Osteoblast (primary cell): ENCODE results near the gene GPR83. TPM values are rescaled to one million over a fixed set of nuclear protein-coding genes. Genes with fewer than 3 reads are reported as not detected.
A peak's percentile ranks its signal among the peaks of the same experiment; 100 is the strongest.
"Not testable (repeated sequence)": the region's sequence is repeated elsewhere in the genome, so short reads cannot be mapped to it uniquely, and the experiment has no call there.

Source experiments
- DNase-seq: peaks from one replicate; pipeline ENCODE4 v3.0.0; 2011; ENCODE audit warnings: low spot score, mixed read lengths; ENCODE audit not compliant: insufficient read length; ENCODE audit errors: missing footprints
- H2AFZ ChIP-seq: 2 replicates; pipeline ENCODE4 v1.6.0; 2011; ENCODE audit warnings: mild to moderate bottlenecking, low read length
- H3K27ac ChIP-seq: 2 replicates; pipeline ENCODE4 v1.5.1; 2011; ENCODE audit warnings: mild to moderate bottlenecking, low read depth, low read length, moderate library complexity
- H3K27me3 ChIP-seq: 2 replicates; pipeline ENCODE4 v1.6.0; 2012; ENCODE audit warnings: mild to moderate bottlenecking, control low read depth, inconsistent platforms, low read length, moderate library complexity; ENCODE audit not compliant: insufficient read depth
- H3K36me3 ChIP-seq: 2 replicates; pipeline ENCODE4 v1.5.1; 2011; ENCODE audit warnings: mild to moderate bottlenecking, low read length, control low read depth, moderate library complexity; ENCODE audit not compliant: insufficient read depth
- H3K4me1 ChIP-seq: 2 replicates; pipeline ENCODE4 v1.5.1; 2011; ENCODE audit warnings: mild to moderate bottlenecking, low read length, control low read depth, moderate library complexity; ENCODE audit not compliant: insufficient read depth
- H3K4me2 ChIP-seq: 2 replicates; pipeline ENCODE4 v1.6.0; 2011; ENCODE audit warnings: mild to moderate bottlenecking, low read length; ENCODE audit not compliant: insufficient read depth
- H3K4me3 ChIP-seq: fragments of 200-600 bp; sonication (generic); 3 replicates; pipeline ENCODE4 v1.5.1; 2012; ENCODE audit warnings: mild to moderate bottlenecking, low read length, inconsistent platforms; ENCODE audit not compliant: insufficient read depth
- H3K79me2 ChIP-seq: 2 replicates; pipeline ENCODE4 v1.6.0; 2012; ENCODE audit warnings: mild to moderate bottlenecking, low read length, control low read depth, inconsistent platforms; ENCODE audit not compliant: insufficient read depth
- H3K9me3 ChIP-seq: 2 replicates; pipeline ENCODE4 v1.5.1; 2011; ENCODE audit warnings: low read depth, low read length, control low read depth
- H4K20me1 ChIP-seq: 2 replicates; pipeline ENCODE4 v1.6.0; 2012; ENCODE audit warnings: mild to moderate bottlenecking, low read length, control low read depth; ENCODE audit not compliant: insufficient read depth
- total RNA-seq: library from RNA; depleted of rRNA; stranded (reverse); fragments of >200 nt; gene quantifications from 2 replicates; pipeline ENCODE4 v1.2.3, GENCODE V29; 2012
- TF ChIP-seq, protein P1 (sequence below): IDR thresholded peaks from 2 replicates; pipeline ENCODE4 v1.5.1; 2011; ENCODE audit warnings: mild to moderate bottlenecking, low read depth, low read length, moderate library complexity; ENCODE audit errors: extremely low read depth

The GPR83 gene
- total RNA-seq, 1 donor = not detected

DNA sequence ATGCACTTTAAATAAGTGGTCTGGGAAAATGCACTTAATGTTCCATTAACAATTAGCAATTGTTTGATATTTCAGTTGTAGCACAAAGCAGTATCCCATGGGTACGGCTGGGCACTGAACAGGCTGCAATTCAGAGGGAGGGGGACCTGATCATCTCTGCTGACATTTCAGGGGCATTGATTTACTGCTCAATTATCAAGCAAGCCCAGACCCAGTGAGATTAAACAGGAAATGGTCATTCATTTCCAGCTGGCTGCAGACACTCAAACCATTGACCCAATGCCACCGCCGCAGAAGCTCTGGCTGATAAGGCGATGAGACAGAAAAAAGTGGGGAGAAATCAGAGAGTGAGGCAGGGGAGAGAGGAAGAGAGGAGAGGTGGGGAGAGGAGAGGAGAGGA, 1.2 kb downstream of the GPR83 start:
- no peak overlapping the region for H3K27ac ChIP-seq
- H3K9me3 ChIP-seq = no peaks in the 10 kb centered on the region
- H4K20me1 ChIP-seq = no peaks in the 10 kb centered on the region
- no peaks in the 10 kb centered on the region for H3K79me2 ChIP-seq
- peaks cover 44% of the 10 kb centered on the region for H3K27me3 ChIP-seq
- no peaks in the 10 kb centered on the region for H3K36me3 ChIP-seq
- no peak overlapping the region for H3K4me3 ChIP-seq
- no peak overlapping the region for H3K4me2 ChIP-seq
- DNase-seq = peak; percentile 55
- H2AFZ ChIP-seq = no peak overlapping the region
- TF ChIP-seq, protein P1, sequence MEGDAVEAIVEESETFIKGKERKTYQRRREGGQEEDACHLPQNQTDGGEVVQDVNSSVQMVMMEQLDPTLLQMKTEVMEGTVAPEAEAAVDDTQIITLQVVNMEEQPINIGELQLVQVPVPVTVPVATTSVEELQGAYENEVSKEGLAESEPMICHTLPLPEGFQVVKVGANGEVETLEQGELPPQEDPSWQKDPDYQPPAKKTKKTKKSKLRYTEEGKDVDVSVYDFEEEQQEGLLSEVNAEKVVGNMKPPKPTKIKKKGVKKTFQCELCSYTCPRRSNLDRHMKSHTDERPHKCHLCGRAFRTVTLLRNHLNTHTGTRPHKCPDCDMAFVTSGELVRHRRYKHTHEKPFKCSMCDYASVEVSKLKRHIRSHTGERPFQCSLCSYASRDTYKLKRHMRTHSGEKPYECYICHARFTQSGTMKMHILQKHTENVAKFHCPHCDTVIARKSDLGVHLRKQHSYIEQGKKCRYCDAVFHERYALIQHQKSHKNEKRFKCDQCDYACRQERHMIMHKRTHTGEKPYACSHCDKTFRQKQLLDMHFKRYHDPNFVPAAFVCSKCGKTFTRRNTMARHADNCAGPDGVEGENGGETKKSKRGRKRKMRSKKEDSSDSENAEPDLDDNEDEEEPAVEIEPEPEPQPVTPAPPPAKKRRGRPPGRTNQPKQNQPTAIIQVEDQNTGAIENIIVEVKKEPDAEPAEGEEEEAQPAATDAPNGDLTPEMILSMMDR = no peak
- peaks cover 3% of the 10 kb centered on the region for H3K4me1 ChIP-seq

DNA sequence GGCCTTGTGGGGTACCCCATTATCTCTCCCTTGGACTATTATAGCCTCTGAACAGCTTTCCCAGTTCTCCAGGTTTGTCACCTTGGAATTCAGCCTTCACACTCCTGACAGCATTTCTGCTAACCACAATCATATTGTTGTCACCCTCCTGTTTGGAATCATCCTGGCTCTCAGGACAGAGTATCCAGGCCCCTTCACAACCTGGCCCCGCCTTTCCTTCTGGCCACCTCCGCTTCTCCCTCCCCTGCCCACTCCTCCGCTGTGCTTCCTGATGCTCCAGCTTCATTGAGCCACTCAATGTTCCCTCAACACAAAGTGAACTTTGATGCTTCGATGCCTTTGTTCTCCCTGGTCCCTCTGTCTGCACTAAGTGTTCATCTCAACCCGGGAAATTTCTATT, 3.1 kb downstream of the GPR83 start:
- no peaks in the 10 kb centered on the region for H4K20me1 ChIP-seq
- TF ChIP-seq, protein P1 = no peak
- peak; percentile 43 for DNase-seq
- no peak overlapping the region for H3K4me2 ChIP-seq
- no peaks in the 10 kb centered on the region for H3K79me2 ChIP-seq
- peaks cover 3% of the 10 kb centered on the region for H3K4me1 ChIP-seq
- no peaks in the 10 kb centered on the region for H3K9me3 ChIP-seq
- H3K27ac ChIP-seq = no peak overlapping the region
- no peak overlapping the region for H2AFZ ChIP-seq
- no peak overlapping the region for H3K4me3 ChIP-seq
- H3K36me3 ChIP-seq = no peaks in the 10 kb centered on the region
- H3K27me3 ChIP-seq = peaks cover 44% of the 10 kb centered on the region

DNA sequence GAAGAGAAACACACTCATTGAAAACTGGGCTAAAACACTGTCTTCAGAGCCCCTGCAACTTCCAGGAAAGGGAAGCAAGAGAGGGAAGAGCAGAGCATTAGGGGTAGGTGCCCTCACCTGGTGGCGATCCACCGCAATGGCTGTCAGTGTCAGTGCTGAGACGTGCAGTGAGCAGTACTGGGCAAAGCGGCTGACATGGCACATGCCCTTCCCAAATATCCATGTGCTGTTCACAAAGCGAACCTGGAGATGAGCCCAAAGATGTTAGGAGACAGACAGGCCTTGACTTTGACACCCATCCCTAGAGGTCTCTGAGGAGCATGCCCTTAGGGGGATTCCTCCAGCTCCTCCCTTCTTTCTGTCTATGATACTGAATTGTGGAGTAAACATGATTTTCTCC, 4.9 kb downstream of the GPR83 start:
- no peaks in the 10 kb centered on the region for H3K79me2 ChIP-seq
- H3K27ac ChIP-seq = no peak overlapping the region
- no peaks in the 10 kb centered on the region for H3K9me3 ChIP-seq
- H3K4me1 ChIP-seq = peaks cover under 1% of the 10 kb centered on the region
- TF ChIP-seq, protein P1 = no peak
- no peak overlapping the region for H3K4me3 ChIP-seq
- H4K20me1 ChIP-seq = no peaks in the 10 kb centered on the region
- no peak overlapping the region for H2AFZ ChIP-seq
- no peaks in the 10 kb centered on the region for H3K36me3 ChIP-seq
- H3K4me2 ChIP-seq = no peak overlapping the region
- H3K27me3 ChIP-seq = peaks cover 29% of the 10 kb centered on the region
- DNase-seq = no peak

DNA sequence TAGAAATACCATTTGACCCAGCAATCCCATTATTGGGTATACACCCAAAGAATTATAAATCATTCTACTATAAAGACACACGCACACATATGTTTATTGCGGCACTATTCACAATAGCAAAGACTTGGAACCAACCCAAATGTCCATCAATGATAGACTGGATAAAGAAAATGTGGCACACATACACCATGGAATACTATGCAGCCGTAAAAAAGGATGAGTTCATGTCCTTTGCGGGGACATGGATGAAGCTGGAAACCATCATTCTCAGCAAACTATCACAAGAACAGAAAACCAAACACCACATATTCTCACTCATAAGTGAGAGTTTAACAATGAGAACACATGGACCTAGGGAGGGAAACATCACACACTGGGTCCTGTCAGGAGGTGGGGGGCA, 9.3 kb downstream of the GPR83 start:
- not testable (repeated sequence) for H3K9me3 ChIP-seq, H4K20me1 ChIP-seq, DNase-seq, H3K4me1 ChIP-seq, H3K4me2 ChIP-seq, H2AFZ ChIP-seq, H3K4me3 ChIP-seq, H3K36me3 ChIP-seq, H3K79me2 ChIP-seq, H3K27me3 ChIP-seq, H3K27ac ChIP-seq
